HCT116 (cell line): ENCODE measurements around the gene MTOR.

ENCODE experiments used
- CEBPB ChIP-seq: IDR thresholded peaks from 2 replicates; pipeline ENCODE4 v1.6.1; 2012; ENCODE audit warnings: low read depth
- CTCF ChIP-seq, 3 experiments: fragments of 200-600 bp in 1 of 3; sonication (generic) in 1 of 3; IDR thresholded peaks in 2 of 3; conservative IDR thresholded peaks in 1 of 3; 2 replicates each; pipeline ENCODE4 v1.5.1; 2012 to 2017; ENCODE audit warnings: low read depth in 2 of 3, low read length in 2 of 3, antibody characterized with exemption in 1 of 3, borderline replicate concordance in 1 of 3, control low read depth in 1 of 3, mild to moderate bottlenecking in 1 of 3, mixed read lengths in 1 of 3, mixed run types in 1 of 3, moderate library complexity in 1 of 3; ENCODE audit not compliant: insufficient read depth in 1 of 3
- EGR1 ChIP-seq: IDR thresholded peaks from 2 replicates; pipeline ENCODE4 v1.6.1; 2012; ENCODE audit warnings: low read depth
- ELF1 ChIP-seq: IDR thresholded peaks from 2 replicates; pipeline ENCODE4 v1.6.1; 2012; ENCODE audit warnings: low read depth, borderline replicate concordance
- EZH2 ChIP-seq: fragments of 200-600 bp; sonication (generic); IDR thresholded peaks from 2 replicates; pipeline ENCODE4 v1.6.1; 2017; ENCODE audit warnings: antibody characterized with exemption, mixed run types
- EZH2phosphoT487 ChIP-seq: fragments of 200-600 bp; IDR thresholded peaks from 2 replicates; pipeline ENCODE4 v1.6.1; 2018; ENCODE audit warnings: antibody characterized with exemption, borderline replicate concordance
- FOSL1 ChIP-seq: IDR thresholded peaks from 2 replicates; pipeline ENCODE4 v1.6.1; 2012; ENCODE audit warnings: low read depth
- POLR2A ChIP-seq: IDR thresholded peaks from 2 replicates; pipeline ENCODE4 v1.7.0; 2011; ENCODE audit warnings: borderline replicate concordance; ENCODE audit not compliant: insufficient read depth, insufficient read length; ENCODE audit errors: extremely low read depth
- POLR2AphosphoS5 ChIP-seq: IDR thresholded peaks from 2 replicates; pipeline ENCODE4 v1.6.1; 2011; ENCODE audit warnings: mild to moderate bottlenecking, low read depth, low read length, moderate library complexity
- RAD21 ChIP-seq: IDR thresholded peaks from 2 replicates; pipeline ENCODE4 v1.6.1; 2012; ENCODE audit warnings: low read depth, mild to moderate bottlenecking
- REST ChIP-seq: IDR thresholded peaks from 2 replicates; pipeline ENCODE4 v1.6.1; 2012; ENCODE audit warnings: low read depth
- SP1 ChIP-seq: IDR thresholded peaks from 2 replicates; pipeline ENCODE4 v1.6.1; 2012; ENCODE audit warnings: low read depth
- YY1 ChIP-seq: IDR thresholded peaks from 2 replicates; pipeline ENCODE4 v1.6.1; 2011; ENCODE audit warnings: low read length, low read depth, moderate library complexity, mild to moderate bottlenecking; ENCODE audit not compliant: insufficient replicate concordance; ENCODE audit errors: extremely low read depth
- ZNF274 ChIP-seq: fragments of 200-500 bp; sonication (Bioruptor generic); IDR thresholded peaks from 2 replicates; pipeline ENCODE4 v1.6.1; 2014; ENCODE audit warnings: mild to moderate bottlenecking, low read depth, low read length, inconsistent platforms

GRCh38 chr1:11279630-11280029 is 17.3 kb upstream of the MTOR start:
- TF ChIP-seq CEBPB (no peak), CTCF (IDR thresholded peaks at IDR 0.05 in 2 of 3, conservative IDR thresholded peaks at IDR 0.05 in 1 of 3; ENCODE audit: borderline replicate concordance in 1 of 3, insufficient read depth in 1 of 3, low read depth in 2 of 3, low read length in 2 of 3) (no peak), FOSL1 (no peak), POLR2A (no peak), EZH2 (no peak), EZH2phosphoT487 (no peak), EGR1 (no peak), ZNF274 (no peak), RAD21 (no peak), ELF1 (no peak), REST (no peak), SP1 (no peak), POLR2AphosphoS5 (no peak), YY1 (no peak)
